ENCODE results near the gene TIGAR.

DNA sequence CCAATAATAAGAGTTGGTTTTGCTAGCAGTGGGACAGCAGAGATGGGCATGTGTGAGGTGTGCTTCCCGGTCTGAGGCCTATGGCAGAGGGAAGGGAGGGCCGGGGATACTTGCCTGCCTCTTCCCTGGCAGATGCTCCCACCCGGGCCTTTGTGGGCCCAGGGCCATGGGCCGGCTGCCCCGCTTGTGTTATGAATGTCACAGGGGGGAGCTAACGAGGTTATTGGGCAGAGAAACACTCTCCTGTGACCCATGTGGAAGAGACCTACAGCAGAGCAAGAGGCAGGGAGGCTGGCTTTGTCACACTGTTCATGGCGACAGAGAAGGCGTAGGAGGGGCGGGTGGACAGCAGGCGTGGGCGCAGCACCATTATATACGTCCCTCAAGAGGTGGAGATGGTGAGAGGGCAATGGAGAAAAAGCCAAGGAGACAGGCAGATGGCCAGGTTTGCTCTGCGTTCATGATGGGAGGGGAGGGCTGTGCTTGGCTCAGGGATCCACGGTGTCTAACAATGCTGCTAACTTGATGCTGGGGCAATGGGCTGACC, 34.2 kb upstream of the TIGAR start:
- TF ChIP-seq, protein P1, sequence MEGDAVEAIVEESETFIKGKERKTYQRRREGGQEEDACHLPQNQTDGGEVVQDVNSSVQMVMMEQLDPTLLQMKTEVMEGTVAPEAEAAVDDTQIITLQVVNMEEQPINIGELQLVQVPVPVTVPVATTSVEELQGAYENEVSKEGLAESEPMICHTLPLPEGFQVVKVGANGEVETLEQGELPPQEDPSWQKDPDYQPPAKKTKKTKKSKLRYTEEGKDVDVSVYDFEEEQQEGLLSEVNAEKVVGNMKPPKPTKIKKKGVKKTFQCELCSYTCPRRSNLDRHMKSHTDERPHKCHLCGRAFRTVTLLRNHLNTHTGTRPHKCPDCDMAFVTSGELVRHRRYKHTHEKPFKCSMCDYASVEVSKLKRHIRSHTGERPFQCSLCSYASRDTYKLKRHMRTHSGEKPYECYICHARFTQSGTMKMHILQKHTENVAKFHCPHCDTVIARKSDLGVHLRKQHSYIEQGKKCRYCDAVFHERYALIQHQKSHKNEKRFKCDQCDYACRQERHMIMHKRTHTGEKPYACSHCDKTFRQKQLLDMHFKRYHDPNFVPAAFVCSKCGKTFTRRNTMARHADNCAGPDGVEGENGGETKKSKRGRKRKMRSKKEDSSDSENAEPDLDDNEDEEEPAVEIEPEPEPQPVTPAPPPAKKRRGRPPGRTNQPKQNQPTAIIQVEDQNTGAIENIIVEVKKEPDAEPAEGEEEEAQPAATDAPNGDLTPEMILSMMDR (conservative IDR thresholded peaks at IDR 0.05; ENCODE audit: low read depth, low read length): no peak
- no peak for TF ChIP-seq EZH2 (IDR thresholded peaks at IDR 0.05; ENCODE audit: low read length, unreplicated experiment)
- TF ChIP-seq EZH2phosphoT487 (IDR thresholded peaks at IDR 0.05; ENCODE audit: borderline replicate concordance, low read length): no peak

All from PC-3 (cell line).